NCI-H526 treated with DMSO at 0.1 percent for 48 hours (cell line): Measurements from ENCODE around the gene PSTPIP1.

Source experiments
- DNase-seq: peaks from one replicate; lab custom pipeline; 2025; lab: John Stamatoyannopoulos, UW

Gene PSTPIP1

GRCh38 chr15:77018796-77019505 lies 24.0 kb downstream of the PSTPIP1 start:
- DNase-seq: no peak

GRCh38 chr15:77019521-77020331 lies 24.8 kb downstream of the PSTPIP1 start:
- DNase-seq: peak; percentile 47

- DNase-seq: no peak
These were observed 25.6 kb downstream of the PSTPIP1 start for GRCh38 chr15:77020348-77021087.

DNA sequence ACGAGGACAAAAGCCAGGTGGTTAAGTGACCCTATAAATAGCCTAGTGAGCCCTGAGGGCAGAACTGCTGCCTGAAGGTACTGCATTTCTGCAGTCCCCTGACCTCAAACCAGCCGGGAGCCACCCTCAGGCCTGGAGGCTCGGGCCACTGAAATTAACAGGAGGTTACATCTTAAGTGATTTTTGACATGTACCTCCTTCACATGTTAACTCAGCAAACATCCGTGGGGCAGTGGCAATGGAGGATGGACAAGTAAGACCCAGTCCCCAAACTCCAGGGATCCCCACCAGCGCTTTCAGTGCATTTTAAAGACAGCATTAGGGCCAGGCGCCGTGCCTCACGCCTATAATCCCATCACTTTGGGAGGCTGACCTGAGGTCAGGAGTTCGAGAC lies 26.2 kb downstream of the PSTPIP1 start:
- no peak for DNase-seq

DNA sequence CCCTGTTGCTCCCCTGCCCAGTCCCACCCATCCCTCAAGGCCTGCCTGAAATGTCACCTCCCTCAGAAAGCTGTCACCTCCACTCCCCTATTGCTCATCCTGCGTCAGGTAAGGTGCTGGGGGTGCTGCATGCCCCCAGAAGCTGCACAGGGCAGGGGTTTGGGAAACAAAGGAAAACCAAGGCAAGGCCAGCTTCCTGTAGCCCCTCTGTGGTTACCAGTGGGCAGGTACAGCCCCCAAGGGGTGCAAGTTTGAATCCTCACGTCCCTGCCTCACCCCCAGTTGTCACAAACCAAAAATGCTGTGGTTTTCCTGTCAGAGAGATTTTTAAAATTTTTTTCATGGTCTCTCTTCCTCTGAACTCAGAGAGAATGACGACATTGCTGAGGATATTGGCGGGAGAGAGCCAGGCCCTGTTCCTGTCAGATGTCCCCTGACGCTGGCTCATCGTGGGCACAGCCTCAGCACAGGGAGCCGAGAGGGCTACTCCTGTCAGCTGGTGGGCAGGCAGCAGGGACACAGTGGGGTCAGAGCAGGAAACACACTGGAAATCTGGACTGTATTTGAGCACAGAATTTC lies 27.0 kb downstream of the PSTPIP1 start:
- no peak for DNase-seq

- DNase-seq: no peak
These were observed 28.0 kb downstream of the PSTPIP1 start for GRCh38 chr15:77022646-77023575.

DNA sequence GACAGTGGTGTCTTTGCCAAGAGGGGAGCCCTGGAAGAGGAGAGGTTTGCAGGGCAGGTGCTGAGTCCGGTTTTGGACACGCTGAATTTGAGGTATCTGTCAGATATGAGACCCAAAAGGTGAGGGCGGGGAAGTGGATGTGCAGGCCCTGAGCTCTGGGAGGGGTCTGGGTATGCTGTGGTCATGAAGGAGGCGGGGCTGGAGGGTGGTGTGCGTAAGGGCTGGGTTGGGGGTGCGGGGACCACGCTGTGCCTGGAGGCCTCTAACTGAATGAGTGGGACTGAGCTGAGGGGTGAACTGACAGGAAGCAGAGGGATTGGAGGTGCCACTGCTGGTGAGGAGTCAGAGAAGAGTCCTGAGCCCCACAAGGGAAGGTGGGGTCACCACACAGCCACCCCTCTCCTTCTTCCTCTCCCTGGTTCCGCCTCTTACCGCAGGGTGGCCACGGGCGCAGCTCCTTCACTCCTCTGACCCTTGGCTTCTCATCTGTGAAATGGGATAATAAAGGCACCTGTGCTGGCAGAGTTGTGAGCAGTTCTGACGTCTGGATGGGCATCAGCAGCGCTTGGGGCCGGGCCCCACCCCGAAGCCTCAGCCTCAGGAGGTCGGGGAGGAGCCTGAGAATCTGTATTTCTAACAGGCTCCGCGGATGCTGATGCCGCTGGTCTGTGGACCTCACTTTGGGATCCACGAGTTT lies 28.8 kb downstream of the PSTPIP1 start:
- DNase-seq: no peak

- peak; percentile 31 for DNase-seq
These were observed 29.6 kb downstream of the PSTPIP1 start for GRCh38 chr15:77024273-77025082.

DNA sequence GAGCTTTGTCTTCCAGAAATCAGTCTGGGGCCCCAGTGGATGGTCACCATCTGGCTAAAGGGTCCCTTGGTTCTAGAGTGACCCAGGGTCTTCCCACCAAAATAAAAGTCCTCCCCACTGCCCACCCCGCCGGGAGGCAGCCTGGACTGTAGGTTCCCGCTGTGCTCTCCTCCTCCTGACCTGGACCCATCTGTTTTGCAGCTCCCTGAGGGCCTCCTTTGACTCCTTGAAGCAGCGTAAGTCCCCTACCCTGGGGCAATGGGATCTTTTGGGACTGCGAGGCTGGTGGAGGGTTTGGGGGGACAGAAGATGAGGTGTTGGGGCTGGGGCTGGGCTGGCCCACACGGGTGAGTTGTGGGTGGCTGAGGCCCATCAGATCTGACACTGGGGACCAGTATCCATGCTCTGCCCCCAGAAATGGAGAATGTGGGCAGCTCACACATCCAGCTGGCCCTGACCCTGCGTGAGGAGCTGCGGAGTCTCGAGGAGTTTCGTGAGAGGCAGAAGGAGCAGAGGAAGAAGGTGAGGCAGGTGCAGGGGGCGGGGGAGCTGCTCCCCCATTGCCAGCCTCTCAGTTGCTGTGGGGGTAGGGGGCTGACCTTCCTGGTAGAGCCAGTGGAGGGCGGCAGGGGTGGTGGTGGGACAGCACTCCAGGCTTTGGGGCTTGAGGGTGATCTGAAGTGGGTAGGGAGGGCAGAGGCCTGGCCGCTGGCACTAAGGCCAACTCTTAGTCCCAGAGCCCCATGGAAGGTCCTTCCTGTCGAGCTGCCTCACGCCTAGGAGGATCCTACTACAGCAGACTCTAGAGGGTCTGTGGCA lies 30.4 kb downstream of the PSTPIP1 start:
- no peak for DNase-seq

- no peak for DNase-seq
These were observed 31.1 kb downstream of the PSTPIP1 start for GRCh38 chr15:77025941-77026411.

DNA sequence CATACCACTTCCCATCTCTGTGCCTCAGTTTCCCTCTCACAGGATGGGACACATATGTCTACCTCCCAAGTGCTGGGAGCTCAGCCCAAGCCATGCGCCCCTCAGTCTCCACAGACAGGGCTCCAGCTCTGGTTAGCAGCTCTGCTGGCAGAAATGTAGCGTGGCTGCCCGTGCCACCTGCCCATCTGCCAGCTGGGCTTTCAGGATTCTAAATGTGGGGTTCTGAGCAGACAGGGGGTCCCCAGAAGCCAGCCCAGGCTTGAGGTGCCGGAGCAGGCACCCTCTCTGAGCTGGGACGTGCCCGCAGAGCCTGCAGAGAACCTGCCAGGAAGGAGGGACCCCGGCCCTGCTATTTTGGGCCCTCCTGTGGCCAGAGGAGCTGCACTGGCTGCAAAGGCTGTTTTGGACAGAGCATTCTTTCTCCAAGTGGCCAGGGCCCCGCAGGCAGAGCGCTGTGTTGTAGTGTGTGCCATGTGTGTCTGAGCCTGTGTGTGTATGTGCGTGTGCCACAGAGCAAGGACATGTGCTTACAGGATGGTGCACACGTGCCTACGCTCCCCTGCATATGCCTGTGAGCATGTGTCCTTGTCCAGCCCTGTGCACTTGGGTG lies 31.7 kb downstream of the PSTPIP1 start:
- DNase-seq: no peak

DNA sequence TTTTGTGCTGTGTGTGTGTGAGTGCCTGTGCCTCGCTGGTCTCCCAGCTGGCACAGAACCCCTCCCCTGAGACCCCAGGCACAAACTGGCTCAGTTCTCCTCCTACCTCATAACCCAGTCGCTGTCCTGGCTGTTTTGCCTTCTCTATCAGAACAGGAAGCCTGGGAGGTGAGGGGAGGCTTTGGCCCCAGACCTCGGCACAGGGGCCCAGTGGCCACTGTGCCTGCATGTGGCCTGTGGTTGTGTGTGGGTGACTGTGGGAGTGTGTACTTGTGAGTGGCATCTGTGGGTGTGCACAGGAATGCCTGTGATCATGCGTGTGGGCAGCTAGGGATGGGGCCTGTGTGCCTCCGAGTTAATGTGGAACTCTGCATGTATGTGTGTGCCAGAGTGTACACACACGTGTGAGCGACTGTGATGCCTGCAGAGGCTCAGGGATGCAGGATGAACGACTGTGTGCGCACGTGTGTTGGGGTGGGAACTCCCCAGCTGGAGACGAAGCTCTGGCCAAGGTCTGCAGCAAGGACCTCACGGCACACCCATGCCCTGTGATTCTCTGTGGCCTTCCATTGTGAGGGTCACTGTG lies 32.3 kb downstream of the PSTPIP1 start:
- DNase-seq: no peak

DNA sequence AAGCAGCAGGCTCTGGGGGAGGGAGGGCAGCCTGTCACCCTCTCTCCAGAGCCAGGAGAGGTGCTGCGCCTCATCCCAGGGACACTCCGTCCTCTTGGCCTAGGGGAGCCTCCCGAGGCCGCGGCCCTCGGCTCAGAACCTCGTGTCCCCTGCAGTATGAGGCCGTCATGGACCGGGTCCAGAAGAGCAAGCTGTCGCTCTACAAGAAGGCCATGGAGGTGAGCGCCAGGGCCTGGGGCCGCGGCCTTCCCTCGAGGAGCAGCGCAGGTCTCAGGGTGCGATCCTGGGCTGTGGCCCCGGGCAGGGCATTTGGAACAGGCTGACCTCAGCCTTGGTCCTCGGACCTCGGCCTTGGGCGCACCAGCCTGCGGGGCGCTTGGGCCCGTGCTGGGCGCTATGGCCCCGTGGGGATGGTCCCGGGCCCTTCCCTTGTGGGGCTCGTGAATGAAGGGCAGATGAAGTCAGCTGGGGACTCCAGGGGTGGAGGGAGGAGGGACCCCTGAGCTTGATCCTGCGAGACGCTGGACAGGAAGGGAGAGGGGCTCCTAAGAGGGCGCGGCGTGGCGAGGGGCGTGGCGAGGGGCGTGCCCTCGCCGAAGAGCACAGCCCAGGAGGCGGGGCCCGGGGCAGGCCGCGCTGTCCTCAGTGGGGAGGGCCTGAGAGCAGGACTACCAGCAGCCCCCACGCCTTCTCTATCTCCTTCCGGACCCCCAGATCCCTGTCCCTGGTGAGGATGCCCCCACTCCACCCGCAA lies 32.9 kb downstream of the PSTPIP1 start:
- no peak for DNase-seq

- no peak for DNase-seq
These were observed 33.7 kb downstream of the PSTPIP1 start for GRCh38 chr15:77028451-77029165.

- no peak for DNase-seq
These were observed 34.5 kb downstream of the PSTPIP1 start for GRCh38 chr15:77029166-77030047.
